Glomerular endothelial cell (primary cell): Measurements from ENCODE around the gene ARPP21. TPM values are rescaled to one million over a fixed set of nuclear protein-coding genes. Genes with fewer than 3 reads are reported as not detected.

Experiments used
- DNase-seq: peaks from one replicate; pipeline ENCODE4 v3.0.0-alpha.2; 2011; ENCODE audit warnings: low read depth, low spot score; ENCODE audit errors: extremely low read depth
- total RNA-seq: library from RNA; depleted of rRNA; stranded (reverse); fragments of >200 nt; gene quantifications from 2 replicates; pipeline ENCODE4 v1.2.3, GENCODE V29; 2015

The ARPP21 gene
- total RNA-seq, 1 donor from 2014 or later: not detected

DNA sequence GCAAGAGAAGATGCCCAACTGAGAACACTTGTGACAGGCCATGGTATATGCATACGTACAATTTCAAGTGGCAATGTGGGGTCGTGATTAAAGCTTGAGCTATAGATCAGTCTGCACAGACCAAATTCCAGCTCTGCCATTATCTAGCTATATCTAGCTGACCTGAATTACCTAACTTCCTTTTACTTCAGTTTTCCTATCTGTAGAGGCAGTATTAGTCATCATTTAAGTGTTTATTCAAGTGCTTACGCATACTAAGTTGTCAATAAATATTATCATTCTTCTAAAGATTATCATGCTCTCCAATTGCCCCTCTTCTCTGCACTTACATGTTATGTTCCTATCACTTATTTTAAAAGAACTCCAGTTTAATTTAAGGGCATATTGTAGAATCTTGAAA lies 87.9 kb downstream of the ARPP21 start:
- DNase-seq: no peak

DNA sequence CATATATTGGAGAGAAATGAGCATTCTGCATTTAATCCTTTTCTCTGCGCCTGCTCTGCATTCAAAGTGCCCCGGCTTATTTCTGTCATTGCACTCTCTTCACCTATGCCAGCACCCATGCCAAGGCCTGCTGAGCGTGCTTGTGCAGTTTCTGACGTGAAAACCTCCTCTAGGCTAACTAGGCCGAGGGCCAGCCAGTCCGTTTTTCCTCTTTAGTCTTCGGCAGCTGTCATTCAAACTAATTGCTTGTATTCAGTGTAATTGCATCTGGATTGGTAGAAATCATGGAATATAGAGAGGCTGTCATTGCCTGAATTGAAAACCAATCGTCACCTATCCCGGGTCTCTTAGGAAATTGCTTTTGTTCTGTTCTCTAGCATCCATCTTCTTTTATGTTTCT lies 94.0 kb downstream of the ARPP21 start:
- DNase-seq: no peak

DNA sequence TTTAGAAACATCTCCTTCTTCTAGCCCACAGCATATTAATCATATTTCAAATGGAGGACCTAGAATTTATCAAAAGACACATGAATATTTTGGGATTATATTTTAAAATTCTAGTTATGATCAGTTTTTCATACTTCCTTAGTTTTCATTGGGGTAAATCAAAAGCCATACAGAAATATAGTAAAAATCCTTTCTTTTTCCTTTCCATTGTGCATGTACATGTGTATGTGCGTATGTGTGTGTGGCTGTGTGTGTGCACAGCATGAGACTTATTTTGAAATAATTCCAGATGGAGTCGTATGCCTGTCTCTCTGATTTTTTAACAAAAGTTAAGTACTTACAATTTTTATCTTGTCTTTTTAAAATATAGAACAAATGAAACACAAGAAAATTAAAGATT lies 94.5 kb downstream of the ARPP21 start:
- DNase-seq: no peak

DNA sequence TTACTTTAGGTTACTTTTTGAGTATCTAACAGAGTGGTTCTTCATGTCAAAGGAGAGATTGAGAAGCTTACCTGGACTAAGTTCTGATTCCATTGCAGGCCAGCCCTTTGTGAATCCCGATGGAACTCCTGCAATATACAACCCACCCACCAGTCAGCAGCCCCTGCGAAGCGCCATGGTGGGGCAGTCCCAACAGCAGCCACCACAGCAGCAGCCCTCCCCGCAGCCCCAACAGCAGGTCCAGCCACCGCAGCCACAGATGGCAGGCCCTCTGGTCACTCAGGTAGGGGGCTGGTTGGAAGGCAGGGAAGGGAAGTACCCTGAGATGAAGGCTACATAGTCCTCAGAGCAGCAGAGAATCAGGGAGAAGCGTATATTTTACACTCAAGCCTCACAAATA lies 97.8 kb downstream of the ARPP21 start:
- no peak for DNase-seq

DNA sequence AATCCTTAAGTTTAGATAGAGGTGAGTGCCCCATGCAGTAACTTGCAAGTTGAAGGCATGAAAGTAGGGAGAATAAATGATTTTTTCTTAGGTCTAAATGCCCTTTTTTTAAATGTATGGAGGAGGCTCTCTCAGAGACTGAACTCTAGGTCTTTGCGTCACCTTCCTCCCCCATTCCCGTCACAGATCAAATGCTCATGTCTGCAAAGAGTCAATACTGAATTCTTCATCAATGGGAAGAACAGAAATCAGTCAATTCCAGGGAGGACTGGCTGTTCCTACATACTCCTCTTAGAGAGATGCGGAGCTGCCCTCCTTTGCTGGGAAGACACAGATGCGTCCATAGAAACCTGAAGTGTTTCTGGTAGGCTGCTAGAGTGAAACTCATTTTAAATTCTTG lies 98.2 kb downstream of the ARPP21 start:
- no peak for DNase-seq

DNA sequence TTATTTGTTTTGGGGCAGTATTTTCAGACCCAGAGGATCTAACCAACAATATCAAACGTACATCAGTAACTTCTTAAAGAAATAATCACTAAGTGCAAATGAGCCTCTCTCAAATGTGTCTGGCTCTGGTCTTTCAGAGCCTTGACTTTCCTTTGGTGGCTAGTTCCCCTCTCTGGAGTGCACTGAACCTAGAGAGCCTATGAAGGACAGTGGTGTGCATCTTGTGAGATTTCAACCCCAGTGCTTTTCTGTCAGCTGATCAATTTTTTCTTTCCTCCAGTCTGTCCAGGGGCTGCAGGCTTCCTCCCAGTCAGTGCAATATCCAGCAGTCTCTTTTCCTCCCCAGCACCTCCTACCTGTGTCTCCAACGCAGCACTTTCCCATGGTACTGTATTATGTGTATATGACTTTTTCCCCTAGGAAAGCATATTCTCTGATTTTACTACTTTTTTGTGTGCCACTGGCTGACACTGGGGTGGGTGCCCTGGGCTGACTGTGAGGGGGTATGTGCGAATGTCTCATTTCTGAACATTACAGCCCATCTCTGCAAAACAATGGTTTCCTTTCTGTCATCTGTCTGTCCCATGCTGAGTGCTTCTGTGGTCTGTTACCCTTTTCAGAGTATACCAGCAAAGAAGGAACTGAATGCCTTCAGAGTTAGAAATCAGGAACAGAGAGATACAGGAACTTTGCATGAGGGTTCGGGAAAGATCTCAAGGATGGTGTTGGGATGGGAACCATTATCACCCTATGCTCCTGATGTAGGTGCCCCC lies 98.8 kb downstream of the ARPP21 start:
- no peak for DNase-seq

DNA sequence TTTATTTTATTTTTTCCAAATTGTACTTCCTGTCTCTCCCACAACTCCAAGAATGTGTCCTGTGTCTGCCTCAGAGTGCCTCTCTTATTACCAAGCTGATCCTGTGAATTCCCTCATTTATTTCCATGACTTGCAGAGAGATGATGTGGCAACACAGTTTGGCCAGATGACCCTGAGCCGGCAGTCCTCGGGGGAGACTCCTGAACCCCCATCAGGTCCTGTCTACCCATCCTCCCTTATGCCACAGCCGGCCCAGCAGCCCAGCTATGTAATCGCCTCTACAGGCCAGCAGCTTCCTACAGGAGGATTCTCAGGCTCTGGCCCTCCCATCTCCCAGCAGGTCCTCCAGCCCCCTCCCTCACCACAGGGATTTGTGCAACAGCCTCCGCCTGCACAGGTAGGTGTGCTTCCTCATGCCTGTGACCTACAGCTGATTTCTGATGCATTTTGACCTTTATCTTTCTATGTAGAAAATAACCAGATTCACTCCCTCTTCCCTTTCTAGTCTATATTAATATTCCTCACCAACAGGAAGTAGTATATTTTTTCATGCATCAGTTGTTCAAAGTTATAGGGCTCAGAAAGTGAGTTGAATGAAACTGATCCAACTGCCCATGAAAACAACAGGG lies 100.0 kb downstream of the ARPP21 start:
- no peak for DNase-seq

DNA sequence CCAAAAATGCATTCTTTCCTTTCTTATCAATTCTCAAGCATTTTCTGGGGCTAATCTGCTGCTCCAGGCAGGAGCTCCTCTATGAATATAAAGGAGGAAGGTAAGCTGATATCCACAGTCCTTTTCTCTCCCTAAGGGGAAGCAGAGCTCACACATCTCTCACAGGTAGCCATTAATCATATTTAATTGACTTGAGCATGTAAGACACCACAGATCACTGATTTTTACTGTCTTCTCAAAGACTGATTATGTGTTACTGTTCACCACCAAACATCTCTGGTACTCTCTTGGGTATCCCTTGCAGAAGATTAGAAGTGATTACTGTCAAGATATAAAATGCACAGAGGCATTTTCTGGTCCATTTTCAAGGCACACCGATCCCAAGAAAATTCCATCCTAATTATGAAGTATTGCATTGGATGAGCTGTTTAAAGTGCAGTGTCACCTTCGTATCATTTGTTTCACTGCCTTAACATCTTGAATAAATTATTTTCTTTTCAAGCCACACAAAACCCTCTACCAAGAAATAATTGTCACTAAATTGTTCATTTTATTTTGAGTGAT lies 100.7 kb downstream of the ARPP21 start:
- no peak for DNase-seq

DNA sequence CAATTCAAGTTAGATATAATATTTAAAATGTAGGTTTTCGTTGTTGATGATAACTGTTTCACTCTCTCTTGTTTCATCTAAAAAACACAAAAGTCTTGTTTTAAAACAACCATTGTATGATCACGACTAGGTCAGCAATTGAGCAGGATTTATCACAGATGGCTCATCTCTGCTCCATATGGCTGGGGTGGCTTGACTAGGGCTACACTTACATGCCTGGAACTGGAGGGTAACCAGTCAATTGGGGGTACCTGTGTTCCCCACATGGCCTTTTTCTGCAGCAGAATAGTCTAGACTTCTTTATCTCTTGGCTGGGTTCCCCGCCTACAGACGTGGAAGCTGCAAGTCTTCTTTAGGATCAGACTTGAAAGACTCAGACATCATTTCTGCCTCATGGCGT lies 103.9 kb downstream of the ARPP21 start:
- DNase-seq: no peak

DNA sequence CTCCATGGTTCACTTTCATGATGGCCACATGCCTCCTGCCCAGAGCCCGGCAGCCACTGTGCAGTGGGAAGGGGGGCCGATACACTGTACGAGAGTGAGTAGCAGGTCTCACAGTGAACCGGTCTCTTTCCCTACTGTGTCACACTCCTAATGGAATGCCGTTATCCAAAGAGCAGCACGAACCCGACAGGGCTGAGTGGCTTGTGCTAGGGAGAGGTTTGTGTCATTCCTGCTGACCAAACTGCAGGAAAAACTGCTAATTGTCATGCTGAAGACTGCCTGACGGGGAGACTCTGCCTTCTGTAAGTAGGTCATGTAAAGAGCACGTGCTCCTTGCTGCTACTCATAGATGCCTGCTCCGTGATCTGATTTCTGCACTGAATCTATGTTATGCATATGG lies 105.1 kb downstream of the ARPP21 start:
- DNase-seq: no peak

DNA sequence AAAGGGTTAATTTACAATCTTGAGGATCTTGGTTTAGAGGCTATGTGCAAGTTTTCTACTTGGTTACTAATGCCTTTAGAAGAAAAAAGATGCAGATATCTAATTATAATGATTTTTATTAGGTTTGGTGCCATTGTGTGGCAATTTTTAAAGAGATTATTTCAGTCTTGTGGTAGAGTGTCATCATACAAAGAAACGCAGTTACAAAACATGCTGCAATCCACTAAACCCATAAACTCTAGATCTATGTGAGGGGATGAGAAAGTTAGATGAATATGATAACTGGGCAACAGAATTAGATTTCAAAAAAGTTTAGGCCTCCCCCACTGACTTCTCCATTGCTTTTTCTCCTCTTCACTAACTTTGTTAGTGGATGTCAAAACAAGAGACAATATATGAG lies 106.0 kb downstream of the ARPP21 start:
- DNase-seq: no peak

DNA sequence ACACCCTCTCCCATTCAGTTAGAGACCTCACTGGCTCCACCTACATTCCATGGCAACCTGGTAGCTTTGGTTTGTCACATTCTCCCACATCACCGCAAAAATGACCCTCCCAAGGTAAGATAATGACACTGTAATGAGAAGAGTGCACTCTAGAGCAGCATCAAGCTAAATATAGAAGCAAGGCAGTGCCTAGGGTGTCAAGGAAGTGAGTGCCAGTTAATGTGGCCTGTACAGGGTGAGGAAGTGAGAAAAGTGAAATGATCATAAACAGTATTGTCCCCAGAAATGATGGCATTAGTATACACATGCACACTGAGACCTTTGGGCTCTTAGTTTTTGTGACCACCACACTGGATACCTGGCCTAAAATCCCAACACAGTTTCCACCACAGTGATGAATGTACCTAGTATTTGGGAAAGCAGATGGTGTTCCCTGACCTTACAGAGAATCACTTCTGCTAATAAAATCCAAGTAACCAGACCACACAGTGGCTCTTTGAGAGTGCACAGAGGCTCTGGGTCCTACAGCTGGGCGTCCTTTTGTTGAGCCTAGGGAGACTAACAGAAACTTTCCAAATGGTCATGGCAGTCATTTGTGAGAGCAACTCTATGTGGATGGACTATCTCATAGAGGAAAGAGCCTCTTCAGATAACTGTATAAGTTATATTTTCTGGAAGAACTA lies 106.6 kb downstream of the ARPP21 start:
- no peak for DNase-seq

DNA sequence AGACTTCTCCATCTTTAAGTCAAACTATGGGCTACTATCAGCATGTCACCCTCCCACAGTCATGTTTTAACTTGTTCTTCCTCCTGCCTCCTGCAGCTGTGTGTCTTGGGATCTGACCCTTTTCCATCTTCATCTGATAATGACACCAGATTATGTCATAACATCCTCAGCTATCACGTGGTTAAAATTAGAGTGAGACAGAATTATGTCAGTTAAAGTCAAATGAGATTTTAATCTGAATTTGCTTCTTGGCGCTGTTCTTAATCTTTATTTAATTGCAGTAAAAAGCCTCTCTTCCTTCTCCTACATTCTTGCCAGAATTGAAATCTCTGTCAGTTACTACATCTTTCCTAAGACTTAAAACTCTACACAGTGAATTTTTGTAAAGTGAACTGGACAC lies 107.2 kb downstream of the ARPP21 start:
- no peak for DNase-seq

DNA sequence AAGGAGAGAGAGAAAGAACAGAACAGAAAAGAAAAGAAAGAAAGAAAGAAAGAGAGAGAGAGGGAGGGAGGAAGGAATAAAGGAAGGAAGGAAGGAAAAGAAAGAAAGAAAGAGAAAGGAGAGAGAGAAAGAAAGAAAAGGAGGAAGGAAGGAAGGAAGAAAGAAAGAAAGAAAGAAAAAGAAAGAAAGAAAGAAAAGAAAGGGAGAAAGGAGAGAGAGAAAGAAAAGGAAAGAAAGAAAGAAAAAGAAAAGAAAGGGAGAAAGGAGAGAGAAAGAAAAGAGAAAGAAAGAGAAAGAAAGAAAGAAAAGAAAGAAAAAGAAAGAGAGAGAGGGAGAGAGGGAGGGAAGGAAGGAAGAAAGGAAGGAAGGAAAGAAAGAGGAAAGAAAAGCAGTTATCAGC lies 108.8 kb downstream of the ARPP21 start:
- no peak for DNase-seq

DNA sequence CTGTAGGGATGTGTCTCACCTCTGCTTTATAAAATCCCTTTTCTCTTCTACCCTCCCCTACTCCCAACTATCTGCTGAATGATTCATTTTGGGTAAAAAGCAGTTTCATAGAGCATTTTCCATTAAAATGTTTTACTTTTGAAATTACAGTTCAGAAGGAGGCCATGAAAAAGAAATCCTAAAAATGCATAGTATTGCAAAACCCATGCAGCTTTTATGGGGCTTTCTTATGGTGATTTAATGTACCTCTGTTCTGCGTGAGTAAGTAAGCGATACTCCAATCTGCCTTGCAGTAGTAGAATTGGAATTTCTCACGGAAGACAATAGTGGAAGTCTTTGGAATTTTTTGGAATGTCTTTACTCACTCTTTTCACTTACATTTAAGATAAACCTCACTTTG lies 111.9 kb downstream of the ARPP21 start:
- no peak for DNase-seq

DNA sequence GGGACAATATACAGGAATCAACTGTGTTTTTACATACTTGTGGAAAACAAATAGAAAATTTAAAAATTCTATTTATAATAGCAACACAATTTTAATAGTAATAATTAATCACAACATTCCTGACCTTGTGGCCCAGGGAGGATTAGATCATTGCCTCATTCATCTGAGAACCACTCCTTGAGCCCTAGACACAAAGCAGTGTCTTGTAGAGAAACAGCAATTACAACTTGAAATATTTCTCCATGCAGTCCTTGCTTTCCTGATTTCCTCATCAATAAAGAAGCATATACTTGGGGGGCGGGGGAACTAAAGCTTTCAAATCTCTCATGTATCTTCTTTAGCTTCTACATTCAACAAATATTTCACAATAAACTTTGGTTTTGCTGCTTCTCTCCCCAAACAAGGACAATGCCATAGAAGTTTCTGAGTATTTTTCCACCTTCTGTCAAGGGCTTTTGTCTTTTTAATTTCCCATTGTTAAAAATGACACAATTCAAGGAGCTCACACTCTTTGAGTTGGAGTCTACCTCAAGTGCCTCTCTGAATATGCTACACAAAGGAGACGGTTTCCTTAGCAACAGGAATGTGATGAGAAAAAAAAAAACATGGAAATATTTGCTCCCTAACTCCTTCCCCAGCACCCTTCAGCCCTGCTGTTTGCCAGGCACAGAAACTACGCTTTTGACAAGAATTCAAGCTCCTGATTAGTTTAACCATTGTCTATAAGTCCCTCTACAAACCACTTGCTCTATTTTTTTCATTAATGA lies 118.8 kb downstream of the ARPP21 start:
- DNase-seq: no peak

DNA sequence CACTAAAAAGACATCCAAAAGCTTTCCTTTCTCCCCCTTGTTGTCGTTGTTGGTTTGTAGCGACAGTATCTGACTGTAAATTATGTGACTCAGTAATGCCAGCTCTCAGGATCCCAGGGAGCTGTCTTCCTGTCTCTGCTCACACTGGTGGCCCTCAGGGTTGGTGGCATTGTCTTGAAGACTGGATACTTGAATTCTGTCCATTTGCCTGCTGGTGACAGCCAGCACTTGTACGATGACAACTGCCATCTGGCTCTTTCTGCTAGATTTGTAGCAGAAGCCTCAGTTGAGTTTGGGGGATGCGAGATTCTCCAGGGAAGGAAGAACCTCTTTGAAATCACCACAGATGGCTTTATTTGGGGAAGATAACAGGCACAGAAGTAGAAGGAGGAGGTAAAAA lies 120.8 kb downstream of the ARPP21 start:
- no peak for DNase-seq

DNA sequence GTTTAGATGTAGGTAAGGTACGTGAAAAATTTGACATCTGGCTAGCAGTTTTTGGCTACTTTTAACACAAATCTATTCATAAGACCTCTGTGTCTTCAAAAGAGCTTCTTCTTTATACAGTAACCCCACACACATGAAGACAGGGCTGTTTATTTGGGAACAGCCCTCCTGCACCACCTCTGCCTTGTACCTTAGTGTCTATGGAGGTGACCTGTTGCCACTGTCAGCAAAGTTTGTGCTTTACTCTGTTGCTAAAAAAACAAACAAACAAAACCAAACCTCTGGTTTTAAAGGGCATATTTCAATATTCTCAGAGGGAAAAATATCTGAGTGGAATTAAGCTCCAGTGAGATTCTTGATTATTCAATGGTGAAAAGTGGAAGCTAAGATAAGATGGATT lies 122.0 kb downstream of the ARPP21 start:
- DNase-seq: no peak

DNA sequence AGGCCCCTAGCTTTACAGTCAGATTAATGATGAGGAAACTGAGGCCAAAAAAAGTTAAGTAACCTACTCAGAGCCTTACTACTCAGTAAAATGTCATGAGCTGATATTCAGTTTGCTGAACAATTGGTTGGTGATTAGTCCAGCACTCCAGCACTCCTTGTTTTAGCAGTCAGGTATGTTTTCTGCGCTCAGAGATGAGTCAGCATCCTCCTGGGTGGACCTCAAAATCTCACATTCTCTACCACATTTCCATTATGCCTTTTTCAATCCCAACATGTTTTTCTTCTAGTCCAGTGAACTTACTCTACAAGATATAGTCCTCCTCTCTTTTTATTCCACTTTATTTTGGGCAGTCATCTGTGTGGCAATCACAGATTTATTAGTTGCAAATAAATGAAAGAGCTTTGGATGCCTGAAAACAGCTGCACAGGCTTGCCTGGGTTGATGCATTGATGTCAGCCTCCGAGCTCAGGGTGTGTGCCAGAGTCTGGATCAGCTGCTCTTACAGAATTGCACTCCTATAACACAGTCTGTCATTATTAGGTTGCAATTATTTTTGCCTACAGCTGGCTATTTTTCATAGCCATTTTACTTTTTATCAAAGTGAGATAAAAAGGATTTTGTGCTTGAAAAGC lies 133.2 kb downstream of the ARPP21 start:
- DNase-seq: no peak

DNA sequence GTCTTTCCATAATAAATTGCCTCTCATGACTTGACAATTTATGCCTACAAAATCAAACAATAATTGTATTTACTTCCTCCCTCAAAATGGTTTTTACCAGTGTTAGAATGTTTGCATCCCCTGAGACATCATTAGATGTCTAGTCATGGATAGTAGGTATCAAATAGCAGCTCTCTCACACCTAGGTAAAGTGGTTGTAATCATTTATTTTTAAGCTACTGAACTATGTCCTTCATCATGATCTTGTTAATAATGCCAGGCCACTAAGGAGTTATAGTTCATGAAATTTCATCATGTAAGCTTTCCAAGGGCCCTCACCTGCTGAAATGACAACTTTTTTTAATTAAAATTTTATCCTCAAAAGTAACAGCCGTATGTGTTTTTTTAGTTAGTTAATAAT lies 134.1 kb downstream of the ARPP21 start:
- DNase-seq: no peak

DNA sequence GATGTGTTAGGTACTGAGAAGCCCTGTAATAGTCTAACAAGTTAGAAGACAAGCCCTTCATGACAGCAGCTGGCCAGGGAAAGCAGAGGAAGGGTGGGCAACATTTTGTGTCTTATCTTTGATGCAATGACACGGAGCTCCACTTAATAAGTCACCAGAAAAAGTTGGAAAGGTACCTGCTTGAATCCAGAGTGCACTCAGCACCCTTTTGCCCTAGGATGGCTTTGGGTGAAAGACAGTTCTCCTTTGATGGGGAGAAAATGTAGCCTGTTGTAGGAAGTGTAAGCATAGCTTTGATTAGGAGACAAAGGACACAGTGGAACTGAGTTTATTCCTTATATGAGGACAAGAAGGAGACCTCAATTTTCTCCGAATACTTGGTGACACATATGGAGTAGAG lies 137.0 kb downstream of the ARPP21 start:
- no peak for DNase-seq
